Prostate gland (tissue), 2 donors: ENCODE measurements around the gene BCL11B.

Source experiments
- POLR2A ChIP-seq: fragments of 450-650 bp; IDR thresholded peaks from one replicate; pipeline ENCODE4 v1.6.1; 2016; ENCODE audit warnings: antibody characterized with exemption, mild to moderate bottlenecking
- TF ChIP-seq, protein P1 (sequence below), 4 experiments: fragments of 200-600 bp in 2 of 4; fragments of 450-650 bp in 2 of 4; sonication (generic) in 2 of 4; IDR thresholded peaks; 1 replicate in 3 of 4; 2 replicates in 1 of 4; pipeline ENCODE4 v1.5.1; 2016 to 2019; ENCODE audit warnings: antibody characterized with exemption in 4 of 4, mild to moderate bottlenecking in 2 of 4, moderate library complexity in 2 of 4

- TF ChIP-seq, protein P1, sequence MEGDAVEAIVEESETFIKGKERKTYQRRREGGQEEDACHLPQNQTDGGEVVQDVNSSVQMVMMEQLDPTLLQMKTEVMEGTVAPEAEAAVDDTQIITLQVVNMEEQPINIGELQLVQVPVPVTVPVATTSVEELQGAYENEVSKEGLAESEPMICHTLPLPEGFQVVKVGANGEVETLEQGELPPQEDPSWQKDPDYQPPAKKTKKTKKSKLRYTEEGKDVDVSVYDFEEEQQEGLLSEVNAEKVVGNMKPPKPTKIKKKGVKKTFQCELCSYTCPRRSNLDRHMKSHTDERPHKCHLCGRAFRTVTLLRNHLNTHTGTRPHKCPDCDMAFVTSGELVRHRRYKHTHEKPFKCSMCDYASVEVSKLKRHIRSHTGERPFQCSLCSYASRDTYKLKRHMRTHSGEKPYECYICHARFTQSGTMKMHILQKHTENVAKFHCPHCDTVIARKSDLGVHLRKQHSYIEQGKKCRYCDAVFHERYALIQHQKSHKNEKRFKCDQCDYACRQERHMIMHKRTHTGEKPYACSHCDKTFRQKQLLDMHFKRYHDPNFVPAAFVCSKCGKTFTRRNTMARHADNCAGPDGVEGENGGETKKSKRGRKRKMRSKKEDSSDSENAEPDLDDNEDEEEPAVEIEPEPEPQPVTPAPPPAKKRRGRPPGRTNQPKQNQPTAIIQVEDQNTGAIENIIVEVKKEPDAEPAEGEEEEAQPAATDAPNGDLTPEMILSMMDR (IDR thresholded peaks at IDR 0.05) = no peak
- TF ChIP-seq POLR2A = no peak
Measured at GRCh38 chr14:99288948-99289347, 17.0 kb upstream of the BCL11B start.
